Spleen (tissue), 11 donors: ENCODE data around the gene PRDM13. TPM values are rescaled to one million over a fixed set of nuclear protein-coding genes. Genes with fewer than 3 reads are reported as not detected.

Source experiments
- DNase-seq: peaks from one replicate; pipeline ENCODE4 v3.0.0-alpha.2; 2020
- H3K27ac ChIP-seq, 8 donors: fragments of 200-600 bp; sonication (generic) in 7 of 8; 1 replicate in 4 of 8; 2 replicates in 4 of 8; pipeline versions ENCODE4 v1.5.0 to v1.8.0; 2016 to 2021; ENCODE audit warnings: inconsistent platforms in 4 of 8, mild to moderate bottlenecking in 4 of 8, moderate library complexity in 1 of 8
- H3K27me3 ChIP-seq, 7 donors: fragments of 200-600 bp; sonication (generic) in 6 of 7; replicated peaks in 1 of 7; 1 replicate in 4 of 7; 2 replicates in 3 of 7; pipeline versions ENCODE4 v1.5.0 to v1.8.0; 2016 to 2021; ENCODE audit warnings: inconsistent platforms in 3 of 7, mild to moderate bottlenecking in 1 of 7
- H3K36me3 ChIP-seq, 6 donors: fragments of 200-600 bp; sonication (generic) in 5 of 6; 1 replicate in 4 of 6; 2 replicates in 2 of 6; pipeline versions ENCODE4 v1.5.0 to v1.8.0; 2016 to 2021; ENCODE audit warnings: inconsistent platforms in 2 of 6
- H3K4me1 ChIP-seq, 6 donors: fragments of 200-600 bp; sonication (generic) in 5 of 6; 1 replicate in 3 of 6; 2 replicates in 3 of 6; pipeline versions ENCODE4 v1.5.0 to v1.8.0; 2016 to 2021; ENCODE audit warnings: inconsistent platforms in 3 of 6
- H3K4me3 ChIP-seq, 8 donors: fragments of 200-600 bp; sonication (generic) in 7 of 8; 1 replicate in 4 of 8; 2 replicates in 4 of 8; pipeline versions ENCODE4 v1.5.0 to v1.8.0; 2016 to 2021; ENCODE audit warnings: inconsistent platforms in 4 of 8, mild to moderate bottlenecking in 4 of 8, moderate library complexity in 2 of 8
- H3K9me3 ChIP-seq, 8 donors: fragments of 200-600 bp; sonication (generic) in 7 of 8; 1 replicate in 4 of 8; 2 replicates in 4 of 8; pipeline versions ENCODE4 v1.5.0 to v1.8.0; 2016 to 2021; ENCODE audit warnings: inconsistent platforms in 4 of 8
- CTCF ChIP-seq, 11 experiments: fragments of 200-600 bp in 7 of 11; fragments of 450-650 bp in 4 of 11; sonication (generic) in 4 of 11; IDR thresholded peaks in 8 of 11; conservative IDR thresholded peaks in 3 of 11; 1 replicate in 7 of 11; 2 replicates in 4 of 11; pipeline versions ENCODE4 v1.4.0 to v1.8.0; 2016 to 2021; ENCODE audit warnings: antibody characterized with exemption in 11 of 11, inconsistent platforms in 4 of 11, mild to moderate bottlenecking in 1 of 11
- POLR2A ChIP-seq, 3 donors: fragments of 450-650 bp; IDR thresholded peaks; one replicate each; pipeline ENCODE4 v1.5.1; 2017; ENCODE audit warnings: antibody characterized with exemption in 3 of 3, mild to moderate bottlenecking in 1 of 3
- POLR2AphosphoS5 ChIP-seq, 3 donors: sonication (generic); formaldehyde crosslinking; IDR thresholded peaks; one replicate each; pipeline ENCODE4 v1.5.1; 2017; ENCODE audit warnings: antibody characterized with exemption in 3 of 3
- WGBS, 5 donors: extraction: QIAGEN DNeasy Blood & Tissue Kit in 3 of 5; methylation state at CpG; one replicate each; pipeline versions ENCODE4 v1.1.5 to v1.1.7; 2013 to 2018; 5-methylcytosine and 5-hydroxymethylcytosine counted together
- intact Hi-C: fragments of 100-400 bp; cut with DNase I; formaldehyde crosslinking; loops from one replicate; pipeline ENCODE4 v1.15.0; 2023; ENCODE audit warnings: low total_unique reads
- polyA plus RNA-seq, 3 donors: library from polyadenylated mRNA; stranded (reverse); fragments of 200-250 nt; gene quantifications; one replicate each; pipeline ENCODE4 v1.2.1, GENCODE V29; 2013
- total RNA-seq, 7 donors: library from RNA; depleted of rRNA in 3 of 7; stranded (reverse); fragments of >200 nt in 3 of 7; fragmentation: NEBNext Ultra II Directional in 4 of 7; extraction: Animal tissue kit (Norgen Biotek cat#: 25700) in 4 of 7; gene quantifications; one replicate each; pipeline versions ENCODE4 v1.1.0 to v1.2.1, GENCODE V29; 2016 to 2021
- donor health status: healthy with polysubstance abuse.
- donor health status: DM: no; HTN: no; CAD: no; lungs with moderate emphysema.
- donor health status: DM: no; HTN: no; CAD: no.
- donor health status: Bipolar disorder and iron deficiency.
- donor health status: healthy.
- donor health status: DM: no; HTN: no; CAD: no.
- donor health status: DM: yes; HTN: yes; CAD: no.

PRDM13 gene
- total and polyA plus RNA-seq, 10 donors, result 0.02 TPM; not detected in 9

GRCh38 chr6:99579781-99580180, 26.9 kb upstream of the PRDM13 start:
- Histone ChIP-seq H3K9me3 (no peaks in the 10 kb centered on the region), H3K36me3 (no peaks in the 10 kb centered on the region), H3K4me3 (no peak overlapping the region), H3K27me3 (peaks cover 0 to 21% (median 0%) of the 10 kb centered on the region in 7 donors), H3K27ac (no peak overlapping the region), H3K4me1 (no peaks in the 10 kb centered on the region)
- 84 to 90% (median 86%) methylated on average over 4 of the region's 4 CpGs for WGBS, 5 donors
- TF ChIP-seq POLR2A (IDR thresholded peaks at IDR 0.05) (no peak), POLR2AphosphoS5 (IDR thresholded peaks at IDR 0.05) (no peak), CTCF (IDR thresholded peaks at IDR 0.05 in 8 of 11, conservative IDR thresholded peaks at IDR 0.05 in 3 of 11) (no peak)
- no peak for DNase-seq
- intact Hi-C loops, result no loop called here

- 69 to 85% (median 76%) methylated on average over 4 of the region's 4 CpGs for WGBS, 5 donors
- Histone ChIP-seq H3K27me3 (peaks cover 11 to 67% (median 51%) of the 10 kb centered on the region in 7 donors), H3K9me3 (no peaks in the 10 kb centered on the region), H3K4me3 (no peak overlapping the region), H3K36me3 (no peaks in the 10 kb centered on the region), H3K27ac (no peak overlapping the region), H3K4me1 (peaks cover 16 to 39% (median 31%) of the 10 kb centered on the region in 6 donors)
- intact Hi-C loops, result no loop called here
- no peak for TF ChIP-seq CTCF (IDR thresholded peaks at IDR 0.05 in 8 of 11, conservative IDR thresholded peaks at IDR 0.05 in 3 of 11)
- TF ChIP-seq POLR2AphosphoS5 (IDR thresholded peaks at IDR 0.05), result no peak
- no peak for TF ChIP-seq POLR2A (IDR thresholded peaks at IDR 0.05)
- DNase-seq, result no peak
Observed at GRCh38 chr6:99587792-99588191, 18.8 kb upstream of the PRDM13 start.

- intact Hi-C loops, result no loop called here
- H3K36me3 ChIP-seq, result no peaks in the 10 kb centered on the region
- peaks cover 11 to 73% (median 60%) of the 10 kb centered on the region in 7 donors for H3K27me3 ChIP-seq
- WGBS, 5 donors, result 0 to 2% (median 1%) methylated on average over 36 to 52 of the region's 52 CpGs
- peak; percentile 89 for DNase-seq
- no peak overlapping the region for H3K27ac ChIP-seq
- peak overlapping the region; percentile 44 to 78 (median 56) for H3K4me3 ChIP-seq
- H3K4me1 ChIP-seq, result peaks cover 16 to 39% (median 31%) of the 10 kb centered on the region in 6 donors
- TF ChIP-seq POLR2A (IDR thresholded peaks at IDR 0.05), result no peak
- TF ChIP-seq POLR2AphosphoS5 (IDR thresholded peaks at IDR 0.05), result peak in 1 of 3 donors; percentile 37
- peak in 5 of 11 experiments; percentile 14 to 57 (median 44) for TF ChIP-seq CTCF (IDR thresholded peaks at IDR 0.05 in 8 of 11, conservative IDR thresholded peaks at IDR 0.05 in 3 of 11)
- no peaks in the 10 kb centered on the region for H3K9me3 ChIP-seq
Observed at GRCh38 chr6:99588618-99589289, 17.9 kb upstream of the PRDM13 start.

- Histone ChIP-seq H3K27ac (no peak overlapping the region), H3K4me3 (peak overlapping the region; percentile 44 to 78 (median 56)), H3K27me3 (peaks cover 11 to 78% (median 64%) of the 10 kb centered on the region in 7 donors), H3K4me1 (peaks cover 16 to 39% (median 31%) of the 10 kb centered on the region in 6 donors), H3K36me3 (no peaks in the 10 kb centered on the region), H3K9me3 (peaks cover 0 to 1% (median 0%) of the 10 kb centered on the region in 8 donors)
- intact Hi-C loops, result no loop called here
- peak; percentile 77 for DNase-seq
- TF ChIP-seq POLR2AphosphoS5 (IDR thresholded peaks at IDR 0.05) (no peak), CTCF (IDR thresholded peaks at IDR 0.05 in 8 of 11, conservative IDR thresholded peaks at IDR 0.05 in 3 of 11) (no peak), POLR2A (IDR thresholded peaks at IDR 0.05) (no peak)
- 3 to 13% (median 5%) methylated on average over 13 to 21 of the region's 21 CpGs for WGBS, 5 donors
Observed at GRCh38 chr6:99589290-99589672, 17.4 kb upstream of the PRDM13 start.
